CD4-positive, alpha-beta T cell treated with Interleukin-6 for 4 hours (primary cell): ENCODE measurements around the gene FAM237A.

Experiments
- DNase-seq: peaks from one replicate; pipeline ENCODE4 v3.0.0-alpha.2; 2020; ENCODE audit warnings: mixed read lengths

FAM237A gene

GRCh38 chr2:206642075-206643025 is at the start of gene FAM237A:
Gene FAM237A (plus strand): TSS chr2:206642487. CDS start chr2:206644237, 1,750 bp downstream.
- DNase-seq = no peak

GRCh38 chr2:206597717-206598218 is 44.5 kb upstream of the FAM237A start:
- DNase-seq = no peak

- DNase-seq = no peak
Observed at GRCh38 chr2:206603243-206603642, 39.0 kb upstream of the FAM237A start.

GRCh38 chr2:206610451-206610850 is 31.8 kb upstream of the FAM237A start:
- DNase-seq = no peak

GRCh38 chr2:206611191-206611590 is 31.1 kb upstream of the FAM237A start:
- no peak for DNase-seq

- no peak for DNase-seq
Observed at GRCh38 chr2:206611736-206612135, 30.6 kb upstream of the FAM237A start.

- DNase-seq = no peak
Observed at GRCh38 chr2:206614811-206615210, 27.5 kb upstream of the FAM237A start.

- no peak for DNase-seq
Observed at GRCh38 chr2:206615417-206616089, 26.7 kb upstream of the FAM237A start.

GRCh38 chr2:206616151-206616550 is 26.1 kb upstream of the FAM237A start:
- DNase-seq = no peak

GRCh38 chr2:206619011-206619410 is 23.3 kb upstream of the FAM237A start:
- DNase-seq = no peak

- no peak for DNase-seq
Observed at GRCh38 chr2:206626108-206626507, 16.2 kb upstream of the FAM237A start.

GRCh38 chr2:206627632-206628031 is 14.7 kb upstream of the FAM237A start:
- DNase-seq = no peak

- DNase-seq = no peak
Observed at GRCh38 chr2:206631340-206631739, 10.9 kb upstream of the FAM237A start.

- DNase-seq = no peak
Observed at GRCh38 chr2:206635015-206635414, 7.3 kb upstream of the FAM237A start.

- DNase-seq = no peak
Observed at GRCh38 chr2:206639636-206640035, 2.7 kb upstream of the FAM237A start.

- DNase-seq = no peak
Observed at GRCh38 chr2:206641226-206641625, 1.1 kb upstream of the FAM237A start.

- DNase-seq = no peak
Observed at GRCh38 chr2:206647985-206648384, 5.7 kb downstream of the FAM237A start.

GRCh38 chr2:206657087-206657486 is 14.8 kb downstream of the FAM237A start:
- no peak for DNase-seq

- DNase-seq = no peak
Observed at GRCh38 chr2:206665251-206665650, 23.0 kb downstream of the FAM237A start.

GRCh38 chr2:206670531-206671319 is 28.4 kb downstream of the FAM237A start:
- no peak for DNase-seq

- no peak for DNase-seq
Observed at GRCh38 chr2:206683546-206683945, 41.3 kb downstream of the FAM237A start.

GRCh38 chr2:206688453-206688852 is 46.2 kb downstream of the FAM237A start:
- DNase-seq = no peak

GRCh38 chr2:206688990-206689389 is 46.7 kb downstream of the FAM237A start:
- DNase-seq = no peak
